Activated T-cell treated with anti-CD3 and anti-CD28 coated beads, Interleukin-2, amount 50 U/mL, for 72 hours (primary cell): Measurements from ENCODE around the gene MCU. TPM values are rescaled to one million over a fixed set of nuclear protein-coding genes. Genes with fewer than 3 reads are reported as not detected.
"Not testable (repeated sequence)": the region's sequence is repeated elsewhere in the genome, so short reads cannot be mapped to it uniquely, and the experiment has no call there.

Experiments
- ATAC-seq, 2 donors: fragments of 150-1000 bp; cut with Tn5 transposase; replicated peaks in 1 of 2; 2 replicates each; pipeline ENCODE4 v1.10.0; 2021; ENCODE audit warnings: moderate library complexity in 2 of 2, mild to moderate bottlenecking in 1 of 2
- DNase-seq, 2 donors: peaks; one replicate each; pipeline ENCODE4 v3.0.0; 2021 to 2022; ENCODE audit warnings: mixed read lengths in 1 of 2
- H3K27ac Mint-ChIP-seq: one replicate; pipeline ENCODE4 v1.8.0; 2022; ENCODE audit warnings: mild to moderate bottlenecking, moderate library complexity, mixed read lengths
- H3K27me3 Mint-ChIP-seq: one replicate; pipeline ENCODE4 v1.8.0; 2022; ENCODE audit warnings: low read depth, mixed read lengths
- H3K36me3 Mint-ChIP-seq, 2 donors: one replicate each; pipeline ENCODE4 v1.8.0; 2022; ENCODE audit warnings: mixed read lengths in 2 of 2, mild to moderate bottlenecking in 1 of 2; ENCODE audit not compliant: insufficient read depth in 2 of 2
- H3K4me1 Mint-ChIP-seq: one replicate; pipeline ENCODE4 v1.8.0; 2022; ENCODE audit warnings: low read depth, mixed read lengths
- H3K4me3 Mint-ChIP-seq, 2 donors: one replicate each; pipeline ENCODE4 v1.8.0; 2022; ENCODE audit warnings: mild to moderate bottlenecking in 2 of 2, mixed read lengths in 2 of 2, moderate library complexity in 2 of 2
- H3K9me3 Mint-ChIP-seq, 2 donors: one replicate each; pipeline ENCODE4 v1.8.0; 2022; ENCODE audit warnings: mixed read lengths in 2 of 2
- total RNA-seq, 2 donors: library from RNA; stranded (reverse); gene quantifications; one replicate each; pipeline ENCODE4 v1.2.3, GENCODE V29; 2022

MCU gene
- total RNA-seq, 2 donors from 2014 or later: 16.3 to 18.9 TPM

GRCh38 chr10:72881291-72881690 lies 189.3 kb downstream of the MCU start:
- Mint-ChIP-seq H3K4me1 (peaks cover under 1% of the 10 kb centered on the region), H3K4me3 (no peak overlapping the region), H3K36me3 (peaks cover 2 to 16% of the 10 kb centered on the region in 2 donors), H3K27me3 (no peaks in the 10 kb centered on the region), H3K27ac (no peak overlapping the region), H3K9me3 (peaks cover 0 to 4% of the 10 kb centered on the region in 2 donors)
- ATAC-seq (no peak), DNase-seq (no peak)

DNA sequence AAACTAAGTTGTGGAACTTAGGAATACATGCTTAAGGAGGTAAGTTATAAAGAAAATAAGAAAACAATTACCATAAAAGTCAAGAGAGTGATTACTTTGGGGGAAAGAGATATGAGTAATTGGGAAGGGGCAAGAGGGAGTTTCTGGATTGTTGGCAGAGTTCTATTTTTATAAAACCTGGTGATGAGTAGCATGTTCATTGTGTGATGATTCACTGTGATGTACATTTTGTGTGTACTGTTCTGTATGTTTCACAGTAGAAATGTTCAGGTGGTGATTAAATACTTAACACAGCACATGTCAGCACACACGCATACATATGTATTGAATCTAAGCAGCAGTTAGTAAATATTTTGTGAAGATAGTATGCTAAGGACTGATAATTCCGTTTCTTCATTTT lies 191.9 kb downstream of the MCU start:
- Mint-ChIP-seq H3K27ac (no peak overlapping the region), H3K9me3 (peaks cover 0 to 4% of the 10 kb centered on the region in 2 donors), H3K4me3 (no peak overlapping the region), H3K4me1 (peaks cover 17% of the 10 kb centered on the region), H3K36me3 (peaks cover 6 to 13% of the 10 kb centered on the region in 2 donors), H3K27me3 (no peaks in the 10 kb centered on the region)
- no peak for ATAC-seq
- no peak for DNase-seq

GRCh38 chr10:72885953-72886352 lies 194.0 kb downstream of the MCU start:
- Mint-ChIP-seq H3K4me1 (peaks cover 17% of the 10 kb centered on the region), H3K27ac (peak overlapping the region; percentile 59)

DNA sequence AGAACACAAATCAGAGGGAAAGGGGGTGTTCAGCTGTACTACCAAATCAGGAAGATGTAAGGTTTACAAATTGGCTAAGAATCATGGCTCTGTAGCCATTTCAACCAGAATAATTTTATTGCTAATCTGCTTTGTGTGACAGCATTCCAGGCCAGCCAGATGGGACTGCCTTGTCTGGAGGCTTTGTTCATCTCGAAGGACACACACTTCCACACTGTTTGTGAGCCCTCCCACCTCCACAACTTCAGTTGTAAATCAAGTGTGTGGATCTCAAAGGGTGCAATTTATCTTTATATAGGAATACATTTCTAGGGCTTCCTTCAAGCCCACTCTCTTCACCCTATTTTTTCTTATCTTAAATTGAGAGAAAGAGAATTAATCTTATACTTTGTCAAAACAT lies 194.7 kb downstream of the MCU start:
- no peak for DNase-seq
- H3K27ac Mint-ChIP-seq: peak overlapping the region; percentile 63
- H3K36me3 Mint-ChIP-seq: peaks cover 4 to 8% of the 10 kb centered on the region in 2 donors
- H3K4me3 Mint-ChIP-seq: no peak overlapping the region
- peaks cover 6% of the 10 kb centered on the region for H3K27me3 Mint-ChIP-seq
- H3K9me3 Mint-ChIP-seq: peaks cover 0 to 2% of the 10 kb centered on the region in 2 donors
- no peak for ATAC-seq
- peaks cover 17% of the 10 kb centered on the region for H3K4me1 Mint-ChIP-seq

More at GRCh38 chr10:72885953-72886352, 194.0 kb downstream of the MCU start:
- H3K36me3 Mint-ChIP-seq: peaks cover 4 to 9% of the 10 kb centered on the region in 2 donors
- peaks cover 0 to 2% of the 10 kb centered on the region in 2 donors for H3K9me3 Mint-ChIP-seq
- H3K4me3 Mint-ChIP-seq: no peak overlapping the region
- DNase-seq (no peak), ATAC-seq (no peak)
- peaks cover 2% of the 10 kb centered on the region for H3K27me3 Mint-ChIP-seq

GRCh38 chr10:72887043-72887442 lies 195.1 kb downstream of the MCU start:
- Mint-ChIP-seq H3K4me3 (peak overlapping the region; percentile 35 to 49), H3K27me3 (peaks cover 6% of the 10 kb centered on the region), H3K36me3 (peaks cover 4 to 7% of the 10 kb centered on the region in 2 donors), H3K9me3 (peaks cover 0 to under 1% of the 10 kb centered on the region in 2 donors), H3K4me1 (peaks cover 17% of the 10 kb centered on the region), H3K27ac (peak overlapping the region; percentile 63)
- DNase-seq: no peak
- no peak for ATAC-seq

- H3K4me3 Mint-ChIP-seq: no peak overlapping the region
- peaks cover 3 to 4% of the 10 kb centered on the region in 2 donors for H3K36me3 Mint-ChIP-seq
- H3K9me3 Mint-ChIP-seq: no peaks in the 10 kb centered on the region
- ATAC-seq (no peak), DNase-seq (no peak)
- peaks cover 6% of the 10 kb centered on the region for H3K27me3 Mint-ChIP-seq
- H3K27ac Mint-ChIP-seq: no peak overlapping the region
- peaks cover 17% of the 10 kb centered on the region for H3K4me1 Mint-ChIP-seq
Measured at GRCh38 chr10:72888151-72888638, 196.3 kb downstream of the MCU start.

DNA sequence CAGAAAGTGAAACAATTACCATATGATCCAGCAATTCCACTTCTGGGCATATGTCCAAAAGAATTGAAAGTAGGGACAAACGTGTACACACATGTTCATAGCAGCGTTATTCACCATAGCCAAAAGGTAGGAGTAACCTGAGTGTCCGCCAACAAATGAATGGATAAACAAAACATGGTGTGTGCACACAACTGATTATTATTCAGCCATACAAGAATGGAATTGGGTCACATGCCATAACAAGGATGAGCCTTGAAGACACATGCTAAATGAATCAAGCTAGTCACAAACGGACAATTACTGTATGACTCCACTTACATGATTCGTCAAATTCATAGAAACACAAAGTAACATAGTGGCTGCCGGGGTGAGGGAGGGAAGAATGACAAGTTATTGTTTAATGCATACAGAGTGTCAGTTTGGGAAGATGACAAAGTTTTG lies 197.5 kb downstream of the MCU start:
- Mint-ChIP-seq H3K4me1 (peaks cover 17% of the 10 kb centered on the region), H3K27ac (no peak overlapping the region), H3K4me3 (no peak overlapping the region), H3K27me3 (peaks cover 6% of the 10 kb centered on the region), H3K36me3 (peaks cover 3 to 4% of the 10 kb centered on the region in 2 donors), H3K9me3 (no peaks in the 10 kb centered on the region)
- ATAC-seq (peak in 1 of 2 donors; percentile 25), DNase-seq (no peak)

- Mint-ChIP-seq H3K27ac (no peak overlapping the region), H3K4me3 (no peak overlapping the region), H3K36me3 (peaks cover 3 to 4% of the 10 kb centered on the region in 2 donors), H3K9me3 (no peaks in the 10 kb centered on the region), H3K4me1 (peaks cover 17% of the 10 kb centered on the region), H3K27me3 (peaks cover 8% of the 10 kb centered on the region)
- ATAC-seq: no peak
- DNase-seq: no peak
Measured at GRCh38 chr10:72890086-72890485, 198.1 kb downstream of the MCU start.

GRCh38 chr10:72893136-72893798 lies 201.3 kb downstream of the MCU start, which contains the start of gene OIT3:
OIT3 (plus strand) TSS chr10:72893739; CDS start chr10:72893799, 60 bp downstream.
- ATAC-seq (no peak), DNase-seq (no peak)
- Mint-ChIP-seq H3K27ac (no peak within 1 kb of the TSS), H3K9me3 (no peaks in the 10 kb centered on the region), H3K4me1 (no peaks in the 10 kb centered on the region), H3K36me3 (peaks cover 0 to 3% of the 10 kb centered on the region in 2 donors), H3K27me3 (peaks cover 13% of the 10 kb centered on the region), H3K4me3 (no peak within 1 kb of the TSS)

DNA sequence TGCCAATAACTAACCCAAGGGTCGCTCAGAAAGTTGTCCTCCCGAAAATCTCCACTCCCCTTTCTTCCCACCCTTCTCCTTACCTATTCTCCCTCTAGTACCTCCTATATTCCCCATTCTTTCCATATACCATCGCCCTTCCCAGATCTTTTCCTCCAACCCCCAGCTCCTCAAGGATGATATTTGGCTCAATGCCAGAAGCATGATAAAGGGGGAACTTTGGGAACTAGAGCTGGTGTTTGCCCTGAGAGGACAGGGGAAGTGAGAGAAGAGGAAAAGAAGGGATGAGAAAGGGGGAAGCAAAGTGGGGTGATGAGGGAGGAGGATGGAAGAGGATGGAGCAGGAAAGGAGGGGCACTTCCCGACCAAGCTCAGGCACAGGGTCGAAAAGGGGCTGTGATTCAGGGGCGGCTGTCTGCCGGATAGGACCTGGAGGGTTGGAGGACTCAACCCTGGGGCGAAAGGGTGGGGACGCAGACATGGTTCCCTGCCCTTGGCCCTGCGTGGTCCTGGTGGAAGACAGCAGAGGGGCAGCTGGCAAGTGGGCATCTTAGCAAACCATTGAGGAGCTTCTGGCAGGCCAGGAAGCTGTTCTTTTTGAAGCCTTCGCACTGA lies 203.4 kb downstream of the MCU start:
- H3K27ac Mint-ChIP-seq: no peak overlapping the region
- DNase-seq (no peak), ATAC-seq (no peak)
- H3K27me3 Mint-ChIP-seq: peaks cover 13% of the 10 kb centered on the region
- no peaks in the 10 kb centered on the region for H3K36me3 Mint-ChIP-seq
- no peak overlapping the region for H3K4me3 Mint-ChIP-seq
- H3K4me1 Mint-ChIP-seq: no peaks in the 10 kb centered on the region
- H3K9me3 Mint-ChIP-seq: no peaks in the 10 kb centered on the region

DNA sequence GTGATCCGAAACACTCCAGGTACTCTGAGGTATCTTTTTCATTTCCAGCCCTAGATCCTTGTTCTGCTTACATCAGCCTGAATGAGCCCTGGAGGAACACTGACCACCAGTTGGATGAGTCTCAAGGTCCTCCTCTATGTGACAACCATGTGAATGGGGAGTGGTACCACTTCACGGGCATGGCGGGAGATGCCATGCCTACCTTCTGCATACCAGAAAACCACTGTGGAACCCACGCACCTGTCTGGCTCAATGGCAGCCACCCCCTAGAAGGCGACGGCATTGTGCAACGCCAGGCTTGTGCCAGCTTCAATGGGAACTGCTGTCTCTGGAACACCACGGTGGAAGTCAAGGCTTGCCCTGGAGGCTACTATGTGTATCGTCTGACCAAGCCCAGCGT lies 206.7 kb downstream of the MCU start:
- DNase-seq (no peak), ATAC-seq (no peak)
- Mint-ChIP-seq H3K4me1 (no peaks in the 10 kb centered on the region), H3K9me3 (no peaks in the 10 kb centered on the region), H3K4me3 (no peak overlapping the region), H3K27me3 (peaks cover 7% of the 10 kb centered on the region), H3K27ac (no peak overlapping the region), H3K36me3 (no peaks in the 10 kb centered on the region)

DNA sequence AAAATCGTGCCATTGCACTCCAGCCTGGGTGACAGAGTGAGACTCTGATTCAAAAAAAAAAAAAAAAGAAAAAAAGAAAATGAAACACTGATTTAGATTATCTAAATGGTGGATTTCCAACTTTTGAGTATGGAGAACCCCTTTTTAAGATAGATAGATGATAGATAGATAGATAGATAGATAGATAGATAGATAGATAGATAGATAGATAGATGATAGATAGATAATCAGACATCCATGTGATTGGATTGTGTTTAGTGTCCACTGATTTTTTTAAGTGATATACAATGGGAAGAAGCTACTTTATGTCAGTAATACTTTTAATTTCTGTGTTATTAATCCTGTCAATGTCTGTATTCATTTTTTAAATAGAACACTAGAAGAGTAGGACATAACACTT lies 207.6 kb downstream of the MCU start:
- Mint-ChIP-seq H3K27me3 (peaks cover 7% of the 10 kb centered on the region), H3K9me3 (no peaks in the 10 kb centered on the region), H3K4me1 (peaks cover under 1% of the 10 kb centered on the region), H3K4me3 (no peak overlapping the region), H3K36me3 (no peaks in the 10 kb centered on the region), H3K27ac (no peak overlapping the region)
- DNase-seq: no peak
- ATAC-seq: no peak

GRCh38 chr10:72903941-72904446 lies 212.1 kb downstream of the MCU start:
- H3K27ac Mint-ChIP-seq, H3K4me3 Mint-ChIP-seq, DNase-seq, H3K27me3 Mint-ChIP-seq, ATAC-seq, H3K36me3 Mint-ChIP-seq, H3K9me3 Mint-ChIP-seq: not testable (repeated sequence)
- peaks cover 11% of the 10 kb centered on the region for H3K4me1 Mint-ChIP-seq
